IPS-18c (cell line): Measurements from ENCODE around the gene STARD13.

ENCODE experiments used
- H3K4me3 ChIP-seq: 2 replicates; pipeline ENCODE4 v1.7.0; 2013; ENCODE audit warnings: low read depth, mild to moderate bottlenecking, low read length, moderate library complexity; ENCODE audit not compliant: insufficient read depth
- H3K9me3 ChIP-seq: one replicate; pipeline ENCODE4 v1.6.1; 2013; ENCODE audit warnings: mild to moderate bottlenecking, low read length, moderate library complexity; ENCODE audit not compliant: control insufficient read depth, insufficient read depth

STARD13 gene

GRCh38 chr13:33201659-33202058, 83.9 kb downstream of the STARD13 start:
- H3K9me3 ChIP-seq: no peaks in the 10 kb centered on the region
- no peak overlapping the region for H3K4me3 ChIP-seq

GRCh38 chr13:33199289-33199850, 86.2 kb downstream of the STARD13 start:
- Histone ChIP-seq H3K4me3 (no peak overlapping the region), H3K9me3 (no peaks in the 10 kb centered on the region)

GRCh38 chr13:33197541-33197971, 88.0 kb downstream of the STARD13 start:
- Histone ChIP-seq H3K4me3 (no peak overlapping the region), H3K9me3 (no peaks in the 10 kb centered on the region)

- Histone ChIP-seq H3K9me3 (no peaks in the 10 kb centered on the region), H3K4me3 (no peak overlapping the region)
Observed at GRCh38 chr13:33196767-33197166, 88.8 kb downstream of the STARD13 start.

GRCh38 chr13:33195693-33196464, 89.7 kb downstream of the STARD13 start:
- H3K4me3 ChIP-seq: no peak overlapping the region
- H3K9me3 ChIP-seq: no peaks in the 10 kb centered on the region

GRCh38 chr13:33194820-33195692, 90.5 kb downstream of the STARD13 start:
- no peak overlapping the region for H3K4me3 ChIP-seq

GRCh38 chr13:33193428-33193974, 92.1 kb downstream of the STARD13 start:
- Histone ChIP-seq H3K9me3 (no peaks in the 10 kb centered on the region), H3K4me3 (no peak overlapping the region)

More at GRCh38 chr13:33194820-33195692, 90.5 kb downstream of the STARD13 start:
- H3K9me3 ChIP-seq: no peaks in the 10 kb centered on the region

- no peak overlapping the region for H3K4me3 ChIP-seq
Observed at GRCh38 chr13:33191425-33192210, 93.9 kb downstream of the STARD13 start.

GRCh38 chr13:33189470-33189869, 96.1 kb downstream of the STARD13 start:
- no peak overlapping the region for H3K4me3 ChIP-seq
- H3K9me3 ChIP-seq: no peaks in the 10 kb centered on the region

More at GRCh38 chr13:33191425-33192210, 93.9 kb downstream of the STARD13 start:
- no peaks in the 10 kb centered on the region for H3K9me3 ChIP-seq

- Histone ChIP-seq H3K4me3 (no peak overlapping the region), H3K9me3 (no peaks in the 10 kb centered on the region)
Observed at GRCh38 chr13:33188093-33188882, 97.3 kb downstream of the STARD13 start.

- Histone ChIP-seq H3K9me3 (no peaks in the 10 kb centered on the region), H3K4me3 (no peak overlapping the region)
Observed at GRCh38 chr13:33186861-33187291, 98.7 kb downstream of the STARD13 start.

- Histone ChIP-seq H3K4me3 (no peak overlapping the region), H3K9me3 (no peaks in the 10 kb centered on the region)
Observed at GRCh38 chr13:33185853-33186252, 99.7 kb downstream of the STARD13 start.

GRCh38 chr13:33184530-33184929, 101.0 kb downstream of the STARD13 start:
- Histone ChIP-seq H3K9me3 (no peaks in the 10 kb centered on the region), H3K4me3 (no peak overlapping the region)

GRCh38 chr13:33184112-33184490, 101.5 kb downstream of the STARD13 start:
- H3K4me3 ChIP-seq: no peak overlapping the region
- no peaks in the 10 kb centered on the region for H3K9me3 ChIP-seq

GRCh38 chr13:33183431-33184111, 102.0 kb downstream of the STARD13 start:
- H3K9me3 ChIP-seq: no peaks in the 10 kb centered on the region
- H3K4me3 ChIP-seq: no peak overlapping the region

- no peak overlapping the region for H3K4me3 ChIP-seq
- H3K9me3 ChIP-seq: no peaks in the 10 kb centered on the region
Observed at GRCh38 chr13:33182729-33183128, 102.8 kb downstream of the STARD13 start.
